Kasumi-1 (cell line): ENCODE data around the gene CCR7.
A peak's percentile ranks its signal among the peaks of the same experiment; 100 is the strongest.
"Not testable (repeated sequence)": the region's sequence is repeated elsewhere in the genome, so short reads cannot be mapped to it uniquely, and the experiment has no call there.

Source experiments
- DNase-seq, 2 experiments: peaks; one replicate each; lab custom pipeline; 2025; lab: John Stamatoyannopoulos, UW

CCR7 gene

GRCh38 chr17:40551091-40551878 lies 14.0 kb downstream of the CCR7 start:
- DNase-seq = no peak

- DNase-seq = no peak
These were observed 14.7 kb downstream of the CCR7 start for GRCh38 chr17:40550608-40551007.

- DNase-seq = no peak
These were observed 16.1 kb downstream of the CCR7 start for GRCh38 chr17:40548982-40549685.

- no peak for DNase-seq
These were observed 16.7 kb downstream of the CCR7 start for GRCh38 chr17:40548491-40548981.

- no peak for DNase-seq
These were observed 17.3 kb downstream of the CCR7 start for GRCh38 chr17:40547785-40548478.

GRCh38 chr17:40547079-40547784 lies 18.0 kb downstream of the CCR7 start:
- peak; percentile 21 to 25 for DNase-seq

GRCh38 chr17:40546497-40546896 lies 18.8 kb downstream of the CCR7 start:
- DNase-seq = not testable (repeated sequence)

GRCh38 chr17:40545660-40546059 lies 19.6 kb downstream of the CCR7 start:
- no peak for DNase-seq

GRCh38 chr17:40542558-40543411 lies 22.5 kb downstream of the CCR7 start:
- no peak for DNase-seq

GRCh38 chr17:40541873-40542557 lies 23.3 kb downstream of the CCR7 start:
- DNase-seq = no peak

- no peak for DNase-seq
These were observed 24.0 kb downstream of the CCR7 start for GRCh38 chr17:40541060-40541872.

- no peak for DNase-seq
These were observed 24.8 kb downstream of the CCR7 start for GRCh38 chr17:40540448-40540847.

GRCh38 chr17:40539711-40540411 lies 25.4 kb downstream of the CCR7 start:
- no peak for DNase-seq

- no peak for DNase-seq
These were observed 26.2 kb downstream of the CCR7 start for GRCh38 chr17:40538936-40539705.

- DNase-seq = no peak
These were observed 27.0 kb downstream of the CCR7 start for GRCh38 chr17:40538019-40538935.

- DNase-seq = no peak
These were observed 28.7 kb downstream of the CCR7 start for GRCh38 chr17:40536295-40537171.
